ENCODE data around the gene FOCAD.

GRCh38 chr9:20740304-20740703 lies 56.2 kb downstream of the FOCAD start:
- TF ChIP-seq POLR2A (IDR thresholded peaks at IDR 0.05), result no peak
- no peak for TF ChIP-seq CTCF (IDR thresholded peaks at IDR 0.05)
- TF ChIP-seq POLR2AphosphoS5 (IDR thresholded peaks at IDR 0.05), result no peak

Measured in prostate gland (tissue), 2 donors.